Osteoblast (primary cell): ENCODE measurements around the gene ADCY3. TPM values are rescaled to one million over a fixed set of nuclear protein-coding genes. Genes with fewer than 3 reads are reported as not detected.
A peak's percentile ranks its signal among the peaks of the same experiment; 100 is the strongest.

Experiments used
- DNase-seq: peaks from one replicate; pipeline ENCODE4 v3.0.0; 2011; ENCODE audit warnings: low spot score, mixed read lengths; ENCODE audit not compliant: insufficient read length; ENCODE audit errors: missing footprints
- H2AFZ ChIP-seq: 2 replicates; pipeline ENCODE4 v1.6.0; 2011; ENCODE audit warnings: mild to moderate bottlenecking, low read length
- H3K27ac ChIP-seq: 2 replicates; pipeline ENCODE4 v1.5.1; 2011; ENCODE audit warnings: mild to moderate bottlenecking, low read depth, low read length, moderate library complexity
- H3K27me3 ChIP-seq: 2 replicates; pipeline ENCODE4 v1.6.0; 2012; ENCODE audit warnings: mild to moderate bottlenecking, control low read depth, inconsistent platforms, low read length, moderate library complexity; ENCODE audit not compliant: insufficient read depth
- H3K36me3 ChIP-seq: 2 replicates; pipeline ENCODE4 v1.5.1; 2011; ENCODE audit warnings: mild to moderate bottlenecking, low read length, control low read depth, moderate library complexity; ENCODE audit not compliant: insufficient read depth
- H3K4me1 ChIP-seq: 2 replicates; pipeline ENCODE4 v1.5.1; 2011; ENCODE audit warnings: mild to moderate bottlenecking, low read length, control low read depth, moderate library complexity; ENCODE audit not compliant: insufficient read depth
- H3K4me2 ChIP-seq: 2 replicates; pipeline ENCODE4 v1.6.0; 2011; ENCODE audit warnings: mild to moderate bottlenecking, low read length; ENCODE audit not compliant: insufficient read depth
- H3K4me3 ChIP-seq: fragments of 200-600 bp; sonication (generic); 3 replicates; pipeline ENCODE4 v1.5.1; 2012; ENCODE audit warnings: mild to moderate bottlenecking, low read length, inconsistent platforms; ENCODE audit not compliant: insufficient read depth
- H3K79me2 ChIP-seq: 2 replicates; pipeline ENCODE4 v1.6.0; 2012; ENCODE audit warnings: mild to moderate bottlenecking, low read length, control low read depth, inconsistent platforms; ENCODE audit not compliant: insufficient read depth
- H3K9me3 ChIP-seq: 2 replicates; pipeline ENCODE4 v1.5.1; 2011; ENCODE audit warnings: low read depth, low read length, control low read depth
- H4K20me1 ChIP-seq: 2 replicates; pipeline ENCODE4 v1.6.0; 2012; ENCODE audit warnings: mild to moderate bottlenecking, low read length, control low read depth; ENCODE audit not compliant: insufficient read depth
- CTCF ChIP-seq: IDR thresholded peaks from 2 replicates; pipeline ENCODE4 v1.5.1; 2011; ENCODE audit warnings: mild to moderate bottlenecking, low read depth, low read length, moderate library complexity; ENCODE audit errors: extremely low read depth
- total RNA-seq: library from RNA; depleted of rRNA; stranded (reverse); fragments of >200 nt; gene quantifications from 2 replicates; pipeline ENCODE4 v1.2.3, GENCODE V29; 2012

Gene ADCY3
- total RNA-seq, 1 donor: 47.4 TPM

DNA sequence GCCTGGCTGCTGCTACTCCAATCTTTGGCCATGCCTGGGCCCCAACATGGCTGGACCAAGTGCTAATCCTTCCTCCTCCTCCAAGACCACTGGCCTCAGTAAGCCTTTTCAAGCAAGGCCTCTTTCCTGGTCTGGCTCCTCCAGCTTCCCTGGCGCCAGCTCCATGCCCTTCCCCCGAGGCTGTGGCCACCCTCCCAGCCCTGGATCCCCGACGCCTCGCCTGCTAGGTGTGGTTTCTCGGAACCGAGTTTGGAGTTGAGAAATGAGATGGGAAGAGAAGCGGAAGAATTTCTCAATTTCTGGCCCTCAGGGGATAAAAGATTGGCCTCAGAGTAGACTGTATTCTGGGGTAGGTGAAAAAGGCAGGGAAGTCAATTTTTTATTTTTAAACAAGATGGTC is 46.4 kb downstream of the ADCY3 start:
- H3K36me3 ChIP-seq: no peaks in the 10 kb centered on the region
- H3K4me1 ChIP-seq: peaks cover 12% of the 10 kb centered on the region
- no peak overlapping the region for H3K4me3 ChIP-seq
- no peak overlapping the region for H3K27ac ChIP-seq
- H2AFZ ChIP-seq: no peak overlapping the region
- no peak for TF ChIP-seq CTCF
- no peaks in the 10 kb centered on the region for H3K79me2 ChIP-seq
- peaks cover 3% of the 10 kb centered on the region for H3K27me3 ChIP-seq
- no peak overlapping the region for H3K4me2 ChIP-seq
- H4K20me1 ChIP-seq: peaks cover 52% of the 10 kb centered on the region
- DNase-seq: no peak
- H3K9me3 ChIP-seq: no peaks in the 10 kb centered on the region

DNA sequence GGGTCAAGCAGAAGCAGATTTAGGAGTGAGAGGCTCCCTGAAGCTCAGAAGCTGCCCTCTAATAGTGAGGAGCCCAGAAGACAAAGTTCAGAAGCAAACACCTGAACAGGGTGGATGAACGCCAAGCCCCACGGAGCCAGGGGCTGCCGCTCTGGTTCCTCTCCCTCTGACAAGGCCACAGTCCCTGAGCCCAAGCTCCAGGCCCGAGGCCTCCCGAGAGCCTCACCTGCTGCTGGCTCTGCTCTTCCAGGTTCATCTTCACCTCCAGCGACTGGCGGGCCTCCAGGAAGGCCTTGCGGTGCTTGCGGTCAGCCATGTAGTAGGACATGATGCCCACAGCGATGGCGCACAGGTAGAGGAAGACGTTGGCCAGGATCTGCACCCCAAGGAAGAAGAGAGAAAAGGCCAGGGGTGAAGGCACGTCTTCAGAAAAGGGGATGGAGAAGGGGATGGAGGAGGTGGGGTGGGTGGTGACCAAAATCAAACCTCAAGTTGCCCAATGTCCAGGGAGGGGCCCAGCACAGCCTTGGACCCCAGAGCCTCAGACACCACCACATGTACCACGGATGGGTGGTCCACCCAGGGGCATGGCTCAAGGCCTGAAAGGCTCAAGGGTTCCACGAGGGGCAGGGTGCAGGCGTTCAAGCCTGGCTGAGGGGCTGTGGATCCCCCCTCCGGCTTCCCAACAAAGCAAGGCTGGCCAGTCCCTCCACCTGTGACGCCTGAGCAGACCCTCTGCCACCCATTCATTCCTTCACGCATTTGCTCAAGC is 47.5 kb downstream of the ADCY3 start:
- Histone ChIP-seq H3K27me3 (peaks cover under 1% of the 10 kb centered on the region), H3K79me2 (no peaks in the 10 kb centered on the region), H2AFZ (no peak overlapping the region), H3K9me3 (no peaks in the 10 kb centered on the region), H3K36me3 (no peaks in the 10 kb centered on the region), H3K4me3 (no peak overlapping the region), H3K4me1 (peaks cover 12% of the 10 kb centered on the region), H3K27ac (no peak overlapping the region), H3K4me2 (no peak overlapping the region), H4K20me1 (peaks cover 41% of the 10 kb centered on the region)
- no peak for TF ChIP-seq CTCF
- no peak for DNase-seq

DNA sequence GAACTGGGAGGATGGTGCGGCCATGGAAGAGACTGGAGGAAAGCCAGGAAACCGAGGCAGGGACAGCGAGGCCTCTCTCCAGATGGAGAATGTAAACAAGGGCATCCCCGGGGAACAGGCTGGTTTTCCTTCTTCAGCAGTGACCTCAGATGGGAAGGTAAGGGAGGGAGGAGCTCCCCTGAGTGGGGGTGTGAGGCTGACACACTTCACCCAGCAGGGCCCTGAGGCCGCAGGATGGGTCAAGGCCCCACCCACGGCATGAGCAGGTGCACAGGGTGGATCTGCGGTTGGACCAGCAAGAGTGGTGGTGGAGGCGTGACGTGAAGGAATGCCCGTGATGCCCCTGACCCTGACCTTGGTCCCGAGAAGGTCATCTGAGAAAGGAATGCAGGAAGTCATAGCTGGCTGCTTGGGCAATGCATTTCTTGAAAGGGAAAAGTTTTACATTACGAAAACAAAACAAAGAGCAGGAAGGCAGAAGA is 48.1 kb downstream of the ADCY3 start:
- Histone ChIP-seq H2AFZ (no peak overlapping the region), H3K4me1 (peaks cover 12% of the 10 kb centered on the region), H3K36me3 (no peaks in the 10 kb centered on the region), H4K20me1 (peaks cover 35% of the 10 kb centered on the region), H3K27ac (no peak overlapping the region), H3K9me3 (no peaks in the 10 kb centered on the region), H3K4me2 (no peak overlapping the region), H3K4me3 (no peak overlapping the region), H3K79me2 (no peaks in the 10 kb centered on the region), H3K27me3 (no peaks in the 10 kb centered on the region)
- no peak for DNase-seq
- TF ChIP-seq CTCF: no peak

DNA sequence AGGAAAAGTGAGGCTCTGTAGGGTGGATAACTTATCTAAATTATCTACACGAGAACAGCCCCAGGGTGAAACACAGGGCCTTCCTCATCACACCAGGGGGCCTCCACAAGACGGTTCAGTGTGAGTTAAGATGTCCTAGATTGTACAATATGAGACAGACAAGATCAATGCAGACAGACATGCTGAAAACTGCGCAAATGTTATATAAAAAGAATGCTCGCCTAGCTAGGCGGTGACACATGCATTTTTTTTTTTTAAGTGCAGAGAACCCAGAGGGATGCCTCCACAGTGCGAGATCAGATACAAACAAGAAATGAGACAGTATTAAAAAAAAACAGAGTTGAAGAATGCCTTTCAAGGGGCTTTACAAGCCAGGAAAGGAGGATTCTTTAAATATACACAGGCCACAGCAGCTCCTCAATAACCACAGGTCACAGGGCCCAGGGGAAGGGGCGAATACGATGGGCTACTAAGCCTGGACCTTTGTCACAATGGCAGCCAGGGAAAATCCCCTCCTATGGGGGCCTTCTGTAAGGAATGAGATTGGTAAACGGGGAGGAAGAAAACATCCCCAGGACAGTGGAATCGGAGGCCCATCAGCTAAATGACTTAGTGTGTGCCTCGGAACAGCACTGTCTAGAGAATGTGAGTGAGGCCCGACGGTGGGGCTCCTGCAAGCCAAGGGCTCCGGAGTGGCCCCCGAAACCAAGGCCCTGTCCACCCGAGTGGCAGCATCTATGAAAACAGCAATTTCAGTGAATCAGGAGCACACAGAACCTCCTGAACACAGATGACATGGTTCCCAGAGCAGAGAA is 48.9 kb downstream of the ADCY3 start:
- Histone ChIP-seq H3K27ac (no peak overlapping the region), H4K20me1 (peaks cover 32% of the 10 kb centered on the region), H3K4me3 (no peak overlapping the region), H2AFZ (no peak overlapping the region), H3K4me2 (no peak overlapping the region), H3K36me3 (no peaks in the 10 kb centered on the region), H3K4me1 (peaks cover 12% of the 10 kb centered on the region), H3K9me3 (no peaks in the 10 kb centered on the region), H3K27me3 (no peaks in the 10 kb centered on the region), H3K79me2 (no peaks in the 10 kb centered on the region)
- TF ChIP-seq CTCF: no peak
- peak; percentile 77 for DNase-seq
